Panc1 (cell line): Measurements from ENCODE around the gene HOXD11.

Experiments used
- POLR2AphosphoS5 ChIP-seq: IDR thresholded peaks from 2 replicates; pipeline ENCODE4 v1.6.1; 2012; ENCODE audit warnings: mild to moderate bottlenecking, low read depth, low read length, moderate library complexity
- SIN3A ChIP-seq: IDR thresholded peaks from 2 replicates; pipeline ENCODE4 v1.6.1; 2012; ENCODE audit warnings: low read depth, mild to moderate bottlenecking, low read length, moderate library complexity, borderline replicate concordance; ENCODE audit not compliant: insufficient read depth
- TF ChIP-seq, protein P1 (sequence below): fragments of 450-650 bp; IDR thresholded peaks from 2 replicates; pipeline ENCODE4 v1.5.1; 2017; ENCODE audit warnings: mild to moderate bottlenecking

DNA sequence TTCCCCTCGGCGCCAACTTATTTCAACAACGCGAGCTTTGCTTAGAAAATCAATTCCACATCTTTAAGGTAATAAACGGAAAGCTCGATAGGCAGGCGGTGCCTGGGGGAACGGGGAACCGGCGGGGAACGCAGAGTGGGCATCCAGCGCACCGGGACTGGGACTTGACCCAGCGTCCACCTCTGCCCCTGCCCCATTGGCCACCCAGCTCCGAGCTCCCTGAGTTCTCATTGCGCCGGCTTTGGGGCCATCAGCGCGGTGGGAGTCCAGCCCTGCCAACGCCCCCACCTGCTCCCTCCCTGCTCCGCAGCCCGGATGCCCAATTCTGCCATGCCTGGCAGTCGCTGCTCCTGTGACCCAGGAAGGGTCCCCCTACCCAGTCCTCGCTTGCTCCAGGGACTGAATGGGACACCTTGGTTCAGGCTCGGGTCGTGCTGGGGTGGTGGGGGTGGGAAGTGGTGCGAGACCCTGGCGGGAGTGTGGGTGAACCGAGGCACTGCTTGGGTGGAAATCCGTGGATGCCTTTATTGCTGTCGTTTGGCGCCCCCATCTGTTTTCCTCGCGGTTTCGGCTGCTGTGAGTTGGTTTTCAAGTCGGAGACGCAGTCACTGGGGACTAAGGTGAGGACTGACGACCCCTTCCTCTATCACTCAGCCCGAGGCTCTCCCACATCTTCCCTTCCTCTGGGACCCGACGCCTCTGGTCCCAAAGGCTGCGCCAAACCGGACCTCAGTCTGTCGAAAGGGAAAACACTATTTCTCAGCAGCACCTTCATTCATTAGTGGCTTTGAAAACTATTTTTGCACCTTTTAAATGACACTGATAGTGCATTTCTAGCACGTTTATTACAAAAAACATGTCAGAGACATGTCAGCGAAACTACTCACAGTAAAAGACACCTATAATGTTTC, 21.0 kb upstream of the HOXD11 start:
- TF ChIP-seq, protein P1, sequence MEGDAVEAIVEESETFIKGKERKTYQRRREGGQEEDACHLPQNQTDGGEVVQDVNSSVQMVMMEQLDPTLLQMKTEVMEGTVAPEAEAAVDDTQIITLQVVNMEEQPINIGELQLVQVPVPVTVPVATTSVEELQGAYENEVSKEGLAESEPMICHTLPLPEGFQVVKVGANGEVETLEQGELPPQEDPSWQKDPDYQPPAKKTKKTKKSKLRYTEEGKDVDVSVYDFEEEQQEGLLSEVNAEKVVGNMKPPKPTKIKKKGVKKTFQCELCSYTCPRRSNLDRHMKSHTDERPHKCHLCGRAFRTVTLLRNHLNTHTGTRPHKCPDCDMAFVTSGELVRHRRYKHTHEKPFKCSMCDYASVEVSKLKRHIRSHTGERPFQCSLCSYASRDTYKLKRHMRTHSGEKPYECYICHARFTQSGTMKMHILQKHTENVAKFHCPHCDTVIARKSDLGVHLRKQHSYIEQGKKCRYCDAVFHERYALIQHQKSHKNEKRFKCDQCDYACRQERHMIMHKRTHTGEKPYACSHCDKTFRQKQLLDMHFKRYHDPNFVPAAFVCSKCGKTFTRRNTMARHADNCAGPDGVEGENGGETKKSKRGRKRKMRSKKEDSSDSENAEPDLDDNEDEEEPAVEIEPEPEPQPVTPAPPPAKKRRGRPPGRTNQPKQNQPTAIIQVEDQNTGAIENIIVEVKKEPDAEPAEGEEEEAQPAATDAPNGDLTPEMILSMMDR, result peak; percentile 82
- no peak for TF ChIP-seq SIN3A
- TF ChIP-seq POLR2AphosphoS5, result no peak
